PC-3 (cell line): ENCODE measurements around the gene S100A3. TPM values are rescaled to one million over a fixed set of nuclear protein-coding genes. Genes with fewer than 3 reads are reported as not detected.

ENCODE experiments used
- ATAC-seq: fragments of 200-7000 bp; cut with Tn5 transposase; 2 replicates; pipeline ENCODE4 v1.9.1; 2020; ENCODE audit warnings: mild to moderate bottlenecking, moderate library complexity
- BruUV-seq: library from RNA; stranded (reverse); fragments of 400-500 nt; replicated peaks from 2 replicates; lab custom pipeline; 2021; lab: Mats Ljungman, UMichigan
- CTCF ChIA-PET: fragments of 300-600 bp; sonication (Branson Sonifier 250); formaldehyde crosslinking; loops from one replicate; lab custom pipeline; 2022; ENCODE audit warnings: antibody characterized with exemption; lab: Charles Lee
- POLR2A ChIA-PET: fragments of 300-600 bp; sonication (Branson Sonifier 250); formaldehyde crosslinking; loops from one replicate; lab custom pipeline; 2022; ENCODE audit warnings: antibody characterized with exemption; ENCODE audit not compliant: unreplicated experiment; lab: Charles Lee
- DNase-seq: peaks from one replicate; pipeline ENCODE4 v3.0.0-alpha.2; 2015
- H2AFZ ChIP-seq: fragments of 300-600 bp; sonication (generic); 2 replicates; pipeline ENCODE4 v1.6.0; 2016; ENCODE audit warnings: antibody characterized with exemption, low read length
- H3F3A ChIP-seq: fragments of 300-600 bp; sonication (generic); one replicate; pipeline ENCODE4 v1.6.0; 2017; ENCODE audit warnings: antibody characterized with exemption, low read length, control low read depth, mild to moderate bottlenecking; ENCODE audit not compliant: unreplicated experiment
- H3K27ac ChIP-seq: fragments of 300-600 bp; sonication (generic); 2 replicates; pipeline ENCODE4 v1.5.1; 2016; ENCODE audit warnings: mild to moderate bottlenecking, low read length
- H3K27me3 ChIP-seq: fragments of 300-600 bp; sonication (generic); 2 replicates; pipeline ENCODE4 v1.6.1; 2016; ENCODE audit warnings: low read length, mixed read lengths
- H3K36me3 ChIP-seq: fragments of 300-600 bp; sonication (generic); 2 replicates; pipeline ENCODE4 v1.6.1; 2016; ENCODE audit warnings: low read depth, mixed run types, low read length, mixed read lengths
- H3K4me1 ChIP-seq: fragments of 300-600 bp; sonication (generic); 2 replicates; pipeline ENCODE4 v1.5.1; 2016; ENCODE audit warnings: low read length; ENCODE audit not compliant: insufficient read depth
- H3K4me2 ChIP-seq: fragments of 300-600 bp; sonication (generic); 2 replicates; pipeline ENCODE4 v1.6.0; 2016; ENCODE audit warnings: low read length
- H3K4me3 ChIP-seq: fragments of 300-600 bp; sonication (generic); 2 replicates; pipeline ENCODE4 v1.5.1; 2016; ENCODE audit warnings: mild to moderate bottlenecking, low read length, mixed read lengths
- H3K79me2 ChIP-seq: fragments of 300-600 bp; sonication (generic); 2 replicates; pipeline ENCODE4 v1.6.1; 2017; ENCODE audit warnings: low read length, mixed read lengths
- H3K9ac ChIP-seq: fragments of 300-600 bp; sonication (generic); 2 replicates; pipeline ENCODE4 v1.6.0; 2016; ENCODE audit warnings: mild to moderate bottlenecking, low read length
- H3K9me2 ChIP-seq: fragments of 300-600 bp; sonication (generic); replicated peaks from 2 replicates; pipeline ENCODE4 v1.6.1; 2016; ENCODE audit warnings: mixed run types, low read length, mixed read lengths
- H3K9me3 ChIP-seq: fragments of 300-600 bp; sonication (generic); 2 replicates; pipeline ENCODE4 v1.6.1; 2016; ENCODE audit warnings: low read length, mixed read lengths
- H4K20me1 ChIP-seq: fragments of 300-600 bp; sonication (generic); 2 replicates; pipeline ENCODE4 v1.6.1; 2016; ENCODE audit warnings: low read length, mixed read lengths
- CTCF ChIP-seq: fragments of 300-600 bp; sonication (generic); conservative IDR thresholded peaks from 2 replicates; pipeline ENCODE4 v1.5.1; 2017; ENCODE audit warnings: antibody characterized with exemption, low read depth, mild to moderate bottlenecking, low read length
- EZH2 ChIP-seq: fragments of 300-600 bp; sonication (generic); IDR thresholded peaks from one replicate; pipeline ENCODE4 v1.6.1; 2017; ENCODE audit warnings: antibody characterized with exemption, mild to moderate bottlenecking, low read length; ENCODE audit not compliant: unreplicated experiment
- EZH2phosphoT487 ChIP-seq: fragments of 300-600 bp; sonication (generic); IDR thresholded peaks from 2 replicates; pipeline ENCODE4 v1.6.1; 2018; ENCODE audit warnings: mild to moderate bottlenecking, antibody characterized with exemption, low read length, borderline replicate concordance
- intact Hi-C: fragments of 100-400 bp; cut with micrococcal nuclease; formaldehyde crosslinking; loops from 2 replicates; pipeline ENCODE4 v1.9.0; 2023
- total RNA-seq: library from RNA; depleted of rRNA; stranded (reverse); fragments of >200 nt; gene quantifications from 2 replicates; pipeline ENCODE4 v1.2.3, GENCODE V29; 2014

The S100A3 gene
- total RNA-seq, 1 experiment from 2014 or later = 4.6 TPM

GRCh38 chr1:153553096-153553495, 4.0 kb upstream of the S100A3 start:
- H3K9me2 ChIP-seq = no peaks in the 10 kb centered on the region
- no peaks in the 10 kb centered on the region for H4K20me1 ChIP-seq
- H3K4me2 ChIP-seq = no peak overlapping the region
- no peak overlapping the region for H3K27ac ChIP-seq
- no peak for TF ChIP-seq CTCF
- no peaks in the 10 kb centered on the region for H3K9me3 ChIP-seq
- no peak overlapping the region for H3K4me3 ChIP-seq
- ATAC-seq (no peak), DNase-seq (no peak)
- BruUV-seq = no TSS peak
- H3K9ac ChIP-seq = no peak overlapping the region
- H3F3A ChIP-seq = no peaks in the 10 kb centered on the region
- ChIA-PET CTCF (no interaction called here), POLR2A (interaction anchor here (1.2 kb wide), 1 partner anchor 13 kb away, joined by 3 read pairs; no protein-coding TSS in a partner anchor)
- intact Hi-C loops = no loop called here
- H3K79me2 ChIP-seq = no peaks in the 10 kb centered on the region
- H2AFZ ChIP-seq = no peak overlapping the region
- no peaks in the 10 kb centered on the region for H3K36me3 ChIP-seq
- H3K4me1 ChIP-seq = peaks cover 21% of the 10 kb centered on the region
- no peaks in the 10 kb centered on the region for H3K27me3 ChIP-seq

- Histone ChIP-seq H3K4me1 (peaks cover 22% of the 10 kb centered on the region), H3K4me2 (no peak overlapping the region), H3K9ac (no peak overlapping the region), H3K4me3 (no peak overlapping the region), H3K27ac (no peak overlapping the region), H3K27me3 (no peaks in the 10 kb centered on the region), H2AFZ (no peak overlapping the region), H3K9me3 (no peaks in the 10 kb centered on the region), H3K36me3 (no peaks in the 10 kb centered on the region), H4K20me1 (no peaks in the 10 kb centered on the region), H3K9me2 (no peaks in the 10 kb centered on the region), H3F3A (no peaks in the 10 kb centered on the region), H3K79me2 (no peaks in the 10 kb centered on the region)
- TF ChIP-seq EZH2 (no peak), CTCF (no peak), EZH2phosphoT487 (no peak)
- ATAC-seq (no peak), DNase-seq (no peak)
- ChIA-PET POLR2A (no interaction called here), CTCF (interaction anchor here (0.6 kb wide), 2 partner anchors 82 to 1515 kb away, joined by 5 to 6 read pairs; partner anchors contain the start of gene CHTOP)
- BruUV-seq = no TSS peak
- intact Hi-C loops = no loop called here
Observed at GRCh38 chr1:153552335-153552734, 3.3 kb upstream of the S100A3 start.

GRCh38 chr1:153550827-153551500, 1.9 kb upstream of the S100A3 start:
- intact Hi-C loops = no loop called here
- no peak overlapping the region for H2AFZ ChIP-seq
- H3F3A ChIP-seq = no peaks in the 10 kb centered on the region
- no peaks in the 10 kb centered on the region for H3K36me3 ChIP-seq
- H3K4me1 ChIP-seq = peaks cover 24% of the 10 kb centered on the region
- no peaks in the 10 kb centered on the region for H3K9me3 ChIP-seq
- ATAC-seq (no peak), DNase-seq (no peak)
- no peaks in the 10 kb centered on the region for H3K79me2 ChIP-seq
- H3K4me3 ChIP-seq = no peak overlapping the region
- ChIA-PET CTCF (interaction anchor here (0.6 kb wide), 1 partner anchor 203 kb away, joined by 6 read pairs; no protein-coding TSS in a partner anchor), POLR2A (interaction anchor here (0.9 kb wide), 1 partner anchor 16 kb away, joined by 5 read pairs; no protein-coding TSS in a partner anchor)
- no peak overlapping the region for H3K9ac ChIP-seq
- no peak overlapping the region for H3K4me2 ChIP-seq
- TF ChIP-seq EZH2phosphoT487 = no peak
- TF ChIP-seq CTCF = no peak
- no peak for TF ChIP-seq EZH2
- H3K27me3 ChIP-seq = no peaks in the 10 kb centered on the region
- H4K20me1 ChIP-seq = no peaks in the 10 kb centered on the region
- no peak overlapping the region for H3K27ac ChIP-seq
- H3K9me2 ChIP-seq = no peaks in the 10 kb centered on the region
- BruUV-seq = no TSS peak
